Peyer's patch (tissue), 4 donors: ENCODE results near the gene CSNK2A1.

ENCODE experiments used
- POLR2A ChIP-seq, 2 donors: fragments of 450-650 bp; IDR thresholded peaks; one replicate each; pipeline ENCODE4 v1.5.1; 2017; ENCODE audit warnings: antibody characterized with exemption in 2 of 2, mild to moderate bottlenecking in 2 of 2, moderate library complexity in 2 of 2
- TF ChIP-seq, protein P1 (sequence below), 6 experiments: fragments of 450-650 bp in 4 of 6; fragments of 200-600 bp in 2 of 6; sonication (generic) in 1 of 6; IDR thresholded peaks; one replicate each; pipeline ENCODE4 v1.5.1; 2017 to 2019; ENCODE audit warnings: antibody characterized with exemption in 6 of 6, mild to moderate bottlenecking in 3 of 6, moderate library complexity in 1 of 6

DNA sequence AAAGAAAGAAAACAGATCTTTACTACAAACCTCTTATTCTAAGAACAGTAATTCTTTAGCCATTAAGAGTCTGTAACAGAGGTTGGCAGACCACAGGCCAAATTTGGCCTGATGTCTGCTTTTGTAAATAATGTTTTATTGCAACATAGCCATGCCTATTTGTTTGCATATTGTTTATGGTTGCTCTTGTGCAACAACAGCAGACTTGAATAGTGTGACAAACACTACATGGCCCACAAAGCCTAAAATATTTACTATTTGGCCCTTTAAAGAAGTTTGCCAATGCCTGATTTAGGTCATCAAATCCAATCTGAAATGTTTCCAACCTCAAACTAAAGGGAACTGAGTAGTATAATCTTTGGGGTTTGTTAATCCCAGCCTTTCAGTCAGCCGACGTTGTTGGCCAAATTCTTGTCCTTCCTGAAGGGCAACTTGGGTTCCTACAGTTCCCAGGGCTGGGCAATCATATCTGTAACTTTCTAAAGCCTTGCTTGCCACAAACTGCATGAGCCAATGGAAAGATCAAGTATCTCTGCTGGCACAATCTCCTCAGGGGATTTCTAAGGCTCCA lies 47.4 kb downstream of the CSNK2A1 start:
- no peak for TF ChIP-seq POLR2A (IDR thresholded peaks at IDR 0.05)
- TF ChIP-seq, protein P1, sequence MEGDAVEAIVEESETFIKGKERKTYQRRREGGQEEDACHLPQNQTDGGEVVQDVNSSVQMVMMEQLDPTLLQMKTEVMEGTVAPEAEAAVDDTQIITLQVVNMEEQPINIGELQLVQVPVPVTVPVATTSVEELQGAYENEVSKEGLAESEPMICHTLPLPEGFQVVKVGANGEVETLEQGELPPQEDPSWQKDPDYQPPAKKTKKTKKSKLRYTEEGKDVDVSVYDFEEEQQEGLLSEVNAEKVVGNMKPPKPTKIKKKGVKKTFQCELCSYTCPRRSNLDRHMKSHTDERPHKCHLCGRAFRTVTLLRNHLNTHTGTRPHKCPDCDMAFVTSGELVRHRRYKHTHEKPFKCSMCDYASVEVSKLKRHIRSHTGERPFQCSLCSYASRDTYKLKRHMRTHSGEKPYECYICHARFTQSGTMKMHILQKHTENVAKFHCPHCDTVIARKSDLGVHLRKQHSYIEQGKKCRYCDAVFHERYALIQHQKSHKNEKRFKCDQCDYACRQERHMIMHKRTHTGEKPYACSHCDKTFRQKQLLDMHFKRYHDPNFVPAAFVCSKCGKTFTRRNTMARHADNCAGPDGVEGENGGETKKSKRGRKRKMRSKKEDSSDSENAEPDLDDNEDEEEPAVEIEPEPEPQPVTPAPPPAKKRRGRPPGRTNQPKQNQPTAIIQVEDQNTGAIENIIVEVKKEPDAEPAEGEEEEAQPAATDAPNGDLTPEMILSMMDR (IDR thresholded peaks at IDR 0.05): no peak
